GM19023 (cell line): ENCODE data around the gene C16orf95.

Experiments used
- ATAC-seq: cut with Tn5 transposase; IDR thresholded peaks from one replicate; pipeline ENCODE4 v1.9.1; 2021; ENCODE audit warnings: mild to moderate bottlenecking, moderate library complexity; ENCODE audit not compliant: unreplicated experiment

The C16orf95 gene

GRCh38 chr16:87319997-87320491 lies 2.9 kb upstream of the C16orf95 start:
- no peak for ATAC-seq

GRCh38 chr16:87319011-87319410 lies 1.8 kb upstream of the C16orf95 start:
- no peak for ATAC-seq

GRCh38 chr16:87317750-87318644 lies 805 bp upstream of the C16orf95 start:
- ATAC-seq, result peak; percentile 8

- ATAC-seq, result no peak
Measured at GRCh38 chr16:87316450-87316922, 706 bp downstream of the C16orf95 start.

GRCh38 chr16:87314990-87315420 lies 2.2 kb downstream of the C16orf95 start:
- no peak for ATAC-seq

- ATAC-seq, result no peak
Measured at GRCh38 chr16:87312008-87312407, 5.2 kb downstream of the C16orf95 start.

- no peak for ATAC-seq
Measured at GRCh38 chr16:87311387-87311786, 5.8 kb downstream of the C16orf95 start.

GRCh38 chr16:87310610-87311009 lies 6.6 kb downstream of the C16orf95 start:
- ATAC-seq, result no peak

GRCh38 chr16:87309620-87310525 lies 7.3 kb downstream of the C16orf95 start:
- ATAC-seq, result no peak

- ATAC-seq, result no peak
Measured at GRCh38 chr16:87308826-87309225, 8.4 kb downstream of the C16orf95 start.

GRCh38 chr16:87306516-87306915 lies 10.7 kb downstream of the C16orf95 start:
- no peak for ATAC-seq

GRCh38 chr16:87305505-87306391 lies 11.4 kb downstream of the C16orf95 start:
- ATAC-seq, result no peak

GRCh38 chr16:87304951-87305350 lies 12.2 kb downstream of the C16orf95 start:
- ATAC-seq, result no peak

GRCh38 chr16:87303962-87304521 lies 13.2 kb downstream of the C16orf95 start:
- ATAC-seq, result no peak

- ATAC-seq, result no peak
Measured at GRCh38 chr16:87303431-87303930, 13.7 kb downstream of the C16orf95 start.

GRCh38 chr16:87298857-87299465 lies 18.2 kb downstream of the C16orf95 start:
- ATAC-seq, result no peak

GRCh38 chr16:87297918-87298631 lies 19.1 kb downstream of the C16orf95 start:
- no peak for ATAC-seq

GRCh38 chr16:87297407-87297806 lies 19.8 kb downstream of the C16orf95 start:
- no peak for ATAC-seq
